GM21526 (cell line): ENCODE results near the gene EXOC3L2.

Experiments used
- ATAC-seq: cut with Tn5 transposase; IDR thresholded peaks from one replicate; pipeline ENCODE4 v1.9.1; 2021; ENCODE audit warnings: moderate library complexity; ENCODE audit not compliant: unreplicated experiment, low FRiP score

EXOC3L2 gene

DNA sequence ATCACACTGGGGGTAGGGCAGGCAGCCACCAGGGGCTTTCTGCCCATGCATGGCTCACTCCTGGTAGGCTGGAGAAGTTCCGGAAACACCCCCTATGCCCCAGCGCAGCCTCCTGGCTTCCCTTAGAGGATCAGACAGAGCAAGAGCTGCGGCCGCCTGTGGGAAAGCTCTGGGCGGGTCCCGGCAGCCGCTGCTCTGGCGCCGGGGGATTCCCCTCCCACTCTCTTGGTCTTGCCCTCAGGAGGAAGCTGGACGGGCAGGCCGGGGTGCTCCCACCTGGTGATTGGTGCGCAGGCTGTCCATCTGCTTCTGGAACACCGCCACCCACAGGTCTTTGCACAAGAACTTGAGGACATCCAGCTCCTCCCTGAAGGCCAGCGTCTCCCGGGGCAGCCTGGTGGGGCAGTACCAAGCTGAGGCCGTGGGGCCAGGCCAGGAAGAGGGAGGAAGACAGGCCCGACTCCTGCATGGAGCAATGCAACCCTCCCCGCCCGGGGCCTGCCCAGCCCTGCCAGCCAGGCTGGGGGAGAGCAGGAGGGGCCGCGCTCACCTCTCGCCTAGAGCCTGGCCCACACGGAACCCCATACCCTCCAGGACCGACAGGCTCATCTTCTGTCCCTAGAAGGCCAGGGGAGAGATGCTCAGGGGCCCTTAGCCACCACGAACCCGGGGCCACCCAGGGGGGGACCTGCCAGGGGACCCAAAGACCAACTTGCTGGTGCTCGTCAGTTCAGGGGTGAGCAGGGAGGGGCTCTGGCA is 80.5 kb downstream of the EXOC3L2 start:
- no peak for ATAC-seq

DNA sequence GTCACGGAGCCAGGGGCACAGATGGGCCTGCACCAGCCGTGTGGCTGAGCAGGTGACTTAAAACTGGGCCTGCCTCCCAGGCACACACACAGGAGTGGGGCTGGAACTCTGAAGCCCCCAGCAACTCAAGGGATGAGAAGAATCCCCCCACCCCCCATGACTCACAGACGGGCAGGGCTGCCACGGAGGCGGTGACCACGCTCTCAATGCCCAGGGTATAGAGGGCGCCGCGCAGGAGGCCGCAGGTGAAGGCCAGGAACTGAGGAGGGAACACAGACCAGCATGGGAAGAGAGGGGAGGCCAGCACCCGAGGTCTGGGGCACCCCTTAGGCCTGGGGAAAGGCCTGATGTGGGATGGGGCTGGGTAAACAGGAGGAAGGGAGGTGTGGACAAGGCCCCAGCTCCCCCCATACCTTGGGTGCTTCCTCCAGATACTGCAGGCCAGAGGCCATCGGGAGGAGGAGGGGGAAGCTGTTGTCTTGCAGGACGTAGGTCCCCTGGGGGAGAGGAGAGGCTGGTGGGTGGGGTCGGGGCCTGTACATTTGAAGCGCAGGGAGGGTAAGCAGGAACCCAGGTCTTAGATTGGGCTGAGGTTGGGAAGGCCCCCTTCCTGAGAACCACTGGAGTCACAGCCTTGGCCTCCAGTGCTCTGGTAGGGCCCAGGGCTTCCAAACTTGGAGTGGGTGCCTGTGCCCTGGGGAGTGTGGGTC is 81.3 kb downstream of the EXOC3L2 start:
- no peak for ATAC-seq

DNA sequence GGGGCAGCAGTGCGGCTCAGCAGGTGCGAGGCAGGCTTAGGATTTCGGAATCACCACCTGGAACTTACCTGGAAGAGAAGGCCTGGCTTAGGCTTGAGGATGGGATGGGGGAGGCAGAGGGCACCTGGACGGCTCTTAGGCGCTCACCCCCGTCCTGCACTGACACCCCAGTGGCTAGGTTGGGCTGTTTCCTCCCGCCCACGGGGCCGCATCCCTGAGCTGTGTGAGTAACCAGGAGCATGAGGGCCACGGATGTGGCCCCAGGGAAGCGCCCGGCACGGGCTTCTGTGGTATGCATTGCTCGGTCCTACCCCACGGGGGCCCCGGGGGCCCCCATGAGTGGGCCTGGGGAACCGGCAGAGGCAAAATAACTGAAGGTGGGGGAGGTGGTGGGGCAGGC is 82.1 kb downstream of the EXOC3L2 start:
- no peak for ATAC-seq

DNA sequence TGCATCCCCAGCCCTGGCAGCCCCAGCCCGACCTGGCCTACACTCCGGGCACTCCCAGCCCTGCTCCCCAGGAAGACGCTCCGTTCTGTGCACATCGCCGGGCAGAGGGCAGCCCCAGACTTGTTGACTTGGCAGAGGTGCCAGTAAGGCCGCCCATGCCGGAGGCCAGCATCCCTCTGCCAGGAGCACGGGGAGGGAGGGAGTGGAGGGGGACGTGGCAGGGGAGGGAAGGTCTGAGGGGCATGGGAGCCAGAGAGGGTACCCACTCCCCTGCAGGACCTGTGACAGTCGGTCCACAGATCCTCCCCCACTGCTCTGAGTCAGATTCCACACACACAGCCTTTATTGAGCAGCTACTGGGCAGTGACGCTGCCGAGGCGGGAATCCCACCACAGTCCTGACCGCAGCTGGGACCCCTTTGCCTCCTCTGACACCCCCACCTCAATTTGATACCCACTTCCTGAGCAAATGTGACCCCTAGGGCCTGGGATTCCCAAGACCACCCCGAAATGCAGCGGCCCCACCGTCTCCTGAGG is 82.5 kb downstream of the EXOC3L2 start:
- no peak for ATAC-seq
